NCI-H774 (cell line): Measurements from ENCODE around the gene MTARC1.
A peak's percentile ranks its signal among the peaks of the same experiment; 100 is the strongest.

ENCODE experiments used
- DNase-seq: peaks from one replicate; lab custom pipeline; 2025; lab: John Stamatoyannopoulos, UW

Gene MTARC1

GRCh38 chr1:220770245-220770913 is 16.3 kb upstream of the MTARC1 start:
- DNase-seq = no peak

DNA sequence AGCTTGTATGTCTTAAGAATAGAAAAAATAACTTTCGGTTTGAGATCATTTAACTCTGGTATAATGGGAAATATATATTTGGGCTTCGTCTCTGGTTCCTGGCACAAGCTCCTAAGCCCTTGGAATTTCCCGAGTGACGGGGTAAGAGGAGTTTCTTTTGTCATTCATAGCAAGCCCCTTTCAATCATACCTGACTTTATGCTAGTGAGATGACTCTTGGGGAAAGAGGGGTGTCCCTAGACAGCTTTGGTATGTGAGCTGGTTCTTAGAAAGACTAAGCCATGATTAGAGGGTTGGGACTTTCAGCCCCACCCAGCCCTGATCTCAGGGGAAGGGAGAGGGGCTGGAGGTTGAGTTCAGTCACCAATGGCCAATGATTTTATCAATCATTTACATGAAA is 13.9 kb upstream of the MTARC1 start:
- DNase-seq = no peak

- DNase-seq = peak; percentile 10
Measured at GRCh38 chr1:220775240-220775853, 11.4 kb upstream of the MTARC1 start.

DNA sequence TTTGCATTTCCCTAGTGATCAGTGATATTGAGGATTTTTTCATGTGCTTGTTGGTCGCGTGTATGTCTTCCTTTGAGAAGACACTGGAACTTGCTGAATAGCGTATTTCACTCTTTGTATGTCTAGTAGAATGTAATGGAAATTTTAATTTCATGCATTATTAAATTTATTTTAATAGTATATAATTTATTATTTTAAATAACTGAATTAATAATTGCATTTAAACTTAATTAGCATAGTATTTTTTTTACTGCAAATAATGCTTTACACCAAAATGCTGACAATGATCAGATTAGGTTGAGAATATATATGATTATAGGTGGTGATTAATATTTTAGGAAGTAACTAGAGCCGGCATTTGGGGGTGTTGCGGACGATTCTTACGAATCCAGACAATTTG is 10.5 kb upstream of the MTARC1 start:
- no peak for DNase-seq

DNA sequence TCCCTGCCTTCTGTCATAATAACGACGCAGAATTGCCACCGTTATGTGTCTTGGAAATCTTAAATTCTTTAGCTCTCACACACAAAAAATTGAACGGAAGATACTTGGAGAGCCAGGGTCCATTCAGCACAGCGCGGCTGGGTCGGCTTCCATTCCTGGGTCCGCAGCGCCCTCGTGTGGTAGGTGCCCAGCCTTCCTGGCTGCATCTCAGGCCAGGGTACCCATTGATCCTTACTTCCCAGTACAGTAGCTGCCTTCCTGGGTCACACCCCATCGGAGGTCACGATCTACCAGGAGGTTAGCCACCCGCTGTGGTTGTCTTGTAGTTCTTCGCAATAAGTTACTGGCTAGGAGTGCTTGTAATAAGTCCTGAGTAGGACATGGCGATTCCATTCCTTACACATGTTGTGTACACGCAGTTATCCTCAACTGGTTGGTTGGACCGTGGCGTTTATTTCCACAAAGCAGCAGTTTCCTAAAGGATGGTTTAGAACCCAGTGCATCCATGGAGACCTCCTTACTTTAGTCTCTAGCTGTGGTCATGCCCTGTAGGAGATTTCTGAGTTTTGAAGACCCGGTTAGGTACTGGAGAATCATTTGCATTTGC is 9.9 kb upstream of the MTARC1 start:
- peak; percentile 69 for DNase-seq

- no peak for DNase-seq
Measured at GRCh38 chr1:220783453-220783852, 3.3 kb upstream of the MTARC1 start.

GRCh38 chr1:220784751-220785150 is 2.0 kb upstream of the MTARC1 start:
- no peak for DNase-seq

GRCh38 chr1:220785166-220786056 is 1.3 kb upstream of the MTARC1 start:
- DNase-seq = no peak

GRCh38 chr1:220786057-220786336 is 716 bp upstream of the MTARC1 start:
- no peak for DNase-seq

DNA sequence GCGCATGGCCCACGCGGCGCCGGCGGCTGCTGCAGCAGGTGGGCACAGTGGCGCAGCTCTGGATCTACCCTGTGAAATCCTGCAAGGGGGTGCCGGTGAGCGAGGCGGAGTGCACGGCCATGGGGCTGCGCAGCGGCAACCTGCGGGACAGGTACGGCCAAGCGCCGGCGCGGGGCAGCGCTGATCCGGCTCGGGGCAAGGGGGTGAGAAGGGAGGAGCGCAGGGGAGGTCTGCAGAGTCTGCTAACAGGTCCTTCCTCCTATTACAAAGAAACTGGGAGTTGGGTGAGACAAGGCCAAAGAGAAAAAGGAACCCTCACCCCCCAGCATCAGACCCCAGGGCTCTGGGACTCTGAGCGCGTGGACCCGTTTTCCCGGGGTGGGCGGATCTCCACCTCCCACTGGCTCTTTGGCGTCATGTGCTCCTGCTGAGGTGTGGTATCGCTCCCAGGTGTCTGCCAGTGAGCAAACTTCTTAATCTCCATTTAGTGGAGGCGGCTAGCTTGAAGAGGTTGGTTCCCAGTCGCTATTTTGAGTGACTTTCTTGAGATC is 431 bp downstream of the MTARC1 start:
- DNase-seq = peak; percentile 64

DNA sequence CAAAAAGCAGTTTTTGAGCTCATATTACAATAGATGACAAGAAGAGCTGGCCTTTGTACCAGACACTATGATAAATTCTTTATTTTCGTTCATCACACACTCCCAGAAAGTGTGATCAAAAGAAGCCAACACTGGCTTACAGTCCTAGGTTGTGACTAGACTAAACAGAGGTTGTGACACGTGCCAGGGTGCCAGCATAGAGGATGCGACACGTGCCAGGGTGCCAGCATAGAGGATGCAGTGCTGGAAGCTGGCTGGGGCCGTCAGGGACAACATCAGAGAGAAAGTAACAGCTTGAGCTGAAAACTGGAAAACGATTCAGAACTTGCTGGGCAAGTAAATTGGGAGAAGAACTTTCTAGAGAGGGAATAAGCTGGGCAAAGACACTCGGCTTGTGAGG is 2.2 kb downstream of the MTARC1 start:
- no peak for DNase-seq

- DNase-seq = no peak
Measured at GRCh38 chr1:220789532-220790147, 2.9 kb downstream of the MTARC1 start.

- DNase-seq = no peak
Measured at GRCh38 chr1:220791285-220791684, 4.6 kb downstream of the MTARC1 start.

GRCh38 chr1:220791956-220792355 is 5.2 kb downstream of the MTARC1 start:
- no peak for DNase-seq

GRCh38 chr1:220796530-220796929 is 9.8 kb downstream of the MTARC1 start:
- DNase-seq = no peak

DNA sequence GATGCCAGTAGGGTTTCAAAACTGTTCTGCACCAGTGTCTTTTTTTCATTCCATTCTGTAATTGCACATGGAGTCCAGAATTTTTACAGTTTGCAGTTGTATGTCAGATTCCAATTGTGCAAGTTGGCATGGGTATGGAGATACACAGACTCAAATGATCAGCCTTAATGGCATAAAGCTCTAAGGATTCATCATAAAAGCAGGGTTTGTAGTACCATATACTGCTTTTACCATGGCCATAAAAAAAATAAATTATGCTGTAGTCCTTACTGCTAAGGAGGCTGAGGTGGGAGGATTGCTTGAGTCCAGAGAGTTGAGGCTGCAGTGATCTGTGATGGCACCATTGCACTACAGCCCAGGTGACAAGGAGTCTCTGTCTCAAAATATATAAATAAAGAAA is 10.3 kb downstream of the MTARC1 start:
- DNase-seq = no peak

DNA sequence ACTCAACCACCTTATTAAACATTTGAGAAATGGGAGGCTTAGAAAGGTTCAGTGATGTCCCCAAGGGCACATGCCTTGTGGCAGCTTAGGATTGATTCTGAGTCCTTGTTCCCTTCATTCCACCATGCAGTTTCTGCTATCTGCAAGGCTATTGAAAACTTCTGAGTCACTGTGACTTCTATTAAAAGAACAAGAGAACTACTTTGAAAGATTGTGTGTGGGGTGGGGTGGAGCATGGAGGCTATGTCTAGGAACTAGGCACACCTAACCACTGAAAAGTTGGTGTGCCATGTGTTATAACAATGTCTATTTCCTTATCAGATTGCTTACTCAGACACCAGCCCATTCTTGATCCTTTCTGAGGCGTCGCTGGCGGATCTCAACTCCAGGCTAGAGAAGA is 10.8 kb downstream of the MTARC1 start:
- no peak for DNase-seq

DNA sequence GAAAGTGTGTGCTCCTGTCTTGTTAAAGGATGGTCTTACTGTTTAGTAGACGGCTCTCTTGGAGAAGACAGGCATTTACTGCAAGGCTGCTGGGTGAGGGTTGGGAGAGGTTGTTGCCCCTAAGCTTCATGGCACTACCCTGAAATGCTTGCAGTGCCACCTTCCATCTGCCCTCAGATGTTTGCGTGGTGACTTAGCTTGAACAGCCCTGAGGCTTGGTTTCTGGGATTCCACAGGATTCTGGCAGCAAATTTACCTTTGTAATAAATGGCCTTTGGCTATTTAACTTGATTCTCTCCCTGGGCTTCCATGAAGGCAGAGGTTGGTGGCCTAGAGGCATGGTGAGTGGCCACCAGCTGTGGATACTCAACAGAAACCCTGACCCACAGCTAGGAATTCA is 11.6 kb downstream of the MTARC1 start:
- no peak for DNase-seq

DNA sequence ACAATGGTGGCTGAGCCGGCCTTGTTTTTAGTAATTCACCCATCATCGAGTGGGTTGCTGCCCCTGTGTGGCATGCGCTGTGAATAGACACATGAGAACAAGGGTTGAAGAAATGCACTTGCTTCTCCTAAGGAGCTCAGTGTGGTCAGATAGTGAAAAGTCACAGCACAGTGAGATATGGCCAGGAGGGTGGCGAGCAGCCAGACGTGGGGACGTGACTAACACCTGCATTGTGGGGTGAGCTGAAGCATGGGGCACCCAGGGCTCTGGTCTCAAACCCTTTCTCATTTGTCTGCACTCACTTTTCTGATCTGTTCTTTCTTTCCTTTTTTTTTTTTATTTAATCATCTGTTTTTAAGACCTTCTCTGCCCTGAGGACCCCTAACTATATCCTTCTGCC is 13.5 kb downstream of the MTARC1 start:
- no peak for DNase-seq

GRCh38 chr1:220803401-220804201 is 16.9 kb downstream of the MTARC1 start:
- no peak for DNase-seq

DNA sequence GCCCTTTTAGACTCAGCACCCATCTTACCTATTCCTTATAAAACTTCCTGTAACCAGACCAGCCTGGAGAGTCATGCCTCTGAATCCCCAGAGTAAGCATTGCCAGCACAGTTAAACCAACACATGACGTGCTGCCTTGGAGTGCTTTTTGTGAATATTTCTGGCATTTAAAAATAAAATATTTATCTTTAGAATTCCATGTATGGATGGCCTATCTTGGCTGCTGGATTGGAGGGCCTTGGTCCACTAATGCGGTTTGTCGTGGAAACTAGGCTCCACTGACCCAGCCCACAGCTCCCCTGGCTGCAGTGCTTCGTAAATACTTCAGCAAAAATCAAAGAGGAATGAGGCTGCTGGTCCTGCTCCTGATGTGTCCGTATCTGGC is 17.5 kb downstream of the MTARC1 start:
- DNase-seq = no peak
